GM12878 (cell line): ENCODE results near the gene CHMP2B. TPM values are rescaled to one million over a fixed set of nuclear protein-coding genes. Genes with fewer than 3 reads are reported as not detected.

Source experiments
- ATAC-seq: fragments of 200-7000 bp; cut with Tn5 transposase; 3 replicates; pipeline ENCODE4 v1.9.1; 2020; ENCODE audit warnings: mild to moderate bottlenecking, moderate library complexity
- BruUV-seq: library from RNA; stranded (reverse); fragments of 400-500 nt; replicated peaks from 2 replicates; lab custom pipeline; 2021; lab: Mats Ljungman, UMichigan
- CTCF ChIA-PET: fragments of 300-600 bp; sonication (Branson Sonifier 250); formaldehyde crosslinking; extraction: SDS; loops from one replicate; lab custom pipeline; 2021; ENCODE audit warnings: inconsistent platforms; lab: Yijun Ruan, JAX
- POLR2A ChIA-PET: fragments of 350-600 bp; formaldehyde crosslinking; extraction: SDS; loops from one replicate; lab custom pipeline; 2021; ENCODE audit warnings: inconsistent platforms; lab: Charles Lee
- RAD21 ChIA-PET: fragments of 300-600 bp; sonication (Branson Sonifier 250); formaldehyde crosslinking; loops from one replicate; lab custom pipeline; 2023; ENCODE audit warnings: antibody characterized with exemption; ENCODE audit not compliant: unreplicated experiment; lab: Charles Lee
- SMC1A ChIA-PET: fragments of 300-600 bp; sonication (Branson Sonifier 250); formaldehyde crosslinking; loops from one replicate; lab custom pipeline; 2023; ENCODE audit not compliant: unreplicated experiment, uncharacterized antibody; lab: Charles Lee
- DNase-seq: peaks from one replicate; pipeline ENCODE4 v3.0.0-alpha.2; 2011; ENCODE audit warnings: low read depth, low spot score
- FAIRE-seq: peaks from 3 replicates; lab custom pipeline; 2011; peaks lifted over from hg19 to GRCh38; lab: Jason Lieb, UNC
- H2AFZ ChIP-seq: 2 replicates; pipeline ENCODE4 v1.6.0; 2011; ENCODE audit warnings: low read depth, low read length, control low read depth; ENCODE audit not compliant: control insufficient read depth
- H3K27ac ChIP-seq: 2 replicates; pipeline ENCODE4 v1.5.1; 2011; ENCODE audit warnings: control low read depth; ENCODE audit not compliant: control insufficient read depth, insufficient read depth
- H3K27me3 ChIP-seq, 2 experiments: replicated peaks in 1 of 2; 2 replicates each; pipeline versions ENCODE4 v1.6.0 to v1.6.1; 2011; ENCODE audit warnings: low read length in 1 of 2; ENCODE audit not compliant: control insufficient read depth in 2 of 2, insufficient read depth in 2 of 2
- H3K36me3 ChIP-seq, 2 experiments: 2 replicates each; pipeline ENCODE4 v1.5.1; 2011; ENCODE audit warnings: low read length in 1 of 2; ENCODE audit not compliant: control insufficient read depth in 2 of 2, insufficient read depth in 2 of 2
- H3K4me1 ChIP-seq: 2 replicates; pipeline ENCODE4 v1.6.1; 2011; ENCODE audit warnings: mild to moderate bottlenecking, low read length, moderate library complexity, mixed read lengths; ENCODE audit not compliant: control insufficient read depth, insufficient read depth
- H3K4me2 ChIP-seq: 2 replicates; pipeline ENCODE4 v1.6.0; 2011; ENCODE audit warnings: control low read depth; ENCODE audit not compliant: control insufficient read depth, insufficient read depth
- H3K4me3 ChIP-seq: fragments of 200-600 bp; sonication (generic); 2 replicates; pipeline ENCODE4 v1.5.1; 2016
- H3K79me2 ChIP-seq: 2 replicates; pipeline ENCODE4 v1.6.0; 2011; ENCODE audit warnings: low read length; ENCODE audit not compliant: control insufficient read depth, insufficient read depth
- H3K9ac ChIP-seq: 2 replicates; pipeline ENCODE4 v1.8.0; 2011; ENCODE audit warnings: low read length, control low read depth, mixed read lengths; ENCODE audit not compliant: control insufficient read depth, insufficient read depth
- H3K9me3 ChIP-seq: replicated peaks from 3 replicates; pipeline ENCODE4 v1.5.1; 2011; ENCODE audit warnings: mild to moderate bottlenecking, low read length; ENCODE audit not compliant: control insufficient read depth, insufficient read depth
- H4K20me1 ChIP-seq: 2 replicates; pipeline ENCODE4 v1.6.0; 2011; ENCODE audit not compliant: control insufficient read depth, insufficient read depth
- ETV6 ChIP-seq, 2 experiments: fragments of 450-650 bp in 1 of 2; IDR thresholded peaks in 1 of 2; conservative IDR thresholded peaks in 1 of 2; 2 replicates each; pipeline ENCODE4 v1.6.1; 2014; ENCODE audit warnings: antibody characterized with exemption in 1 of 2, borderline replicate concordance in 1 of 2, low read depth in 1 of 2, mild to moderate bottlenecking in 1 of 2, moderate library complexity in 1 of 2
- FOS ChIP-seq: IDR thresholded peaks from 3 replicates; pipeline ENCODE4 v1.6.1; 2011; ENCODE audit warnings: borderline replicate concordance; ENCODE audit not compliant: insufficient read length; ENCODE audit errors: extremely low read depth
- MEF2B ChIP-seq: fragments of 450-650 bp; IDR thresholded peaks from 2 replicates; pipeline ENCODE4 v1.6.1; 2018; ENCODE audit warnings: mild to moderate bottlenecking, moderate library complexity; ENCODE audit not compliant: partially characterized antibody, poor library complexity, severe bottlenecking
- TARDBP ChIP-seq: IDR thresholded peaks from 2 replicates; pipeline ENCODE4 v1.6.1; 2016; ENCODE audit warnings: borderline replicate concordance
- WGBS: methylation state at CpG from one replicate; pipeline ENCODE4 v1.1.6; 2016; ENCODE audit warnings: low lambda C conversion rate; ENCODE audit not compliant: insufficient replicate concordance, insufficient coverage; ENCODE audit errors: missing lambda C conversion rate; 5-methylcytosine and 5-hydroxymethylcytosine counted together
- in situ Hi-C: fragments of 300-500 bp; cut with MboI; formaldehyde crosslinking; loops from 9 replicates; pipeline ENCODE4 v1.14.3; 2018; ENCODE audit warnings: mixed read lengths
- intact Hi-C: fragments of 100-400 bp; cut with micrococcal nuclease; formaldehyde crosslinking; loops from one replicate; pipeline ENCODE4 v1.14.2; 2022; ENCODE audit not compliant: unreplicated experiment
- polyA plus RNA-seq, 11 experiments: library from polyadenylated mRNA; depleted of rRNA in 4 of 11; unstranded in 6 of 11; stranded (reverse) in 5 of 11; fragments of >200 nt; fragmentation: Nextera tagmentation in 4 of 11; fragmentation: Illumina TruSeq in 1 of 11; extraction: Ambion mirVana in 4 of 11; extraction: Trizol in 1 of 11; gene quantifications; 1 replicate in 1 of 11; 2 replicates in 10 of 11; pipeline versions ENCODE4 v1.2.1 to v1.2.3, GENCODE V29; 2011 to 2016; ENCODE audit warnings: inconsistent platforms in 2 of 11, missing spikeins in 2 of 11, low read depth in 1 of 11
- total RNA-seq, 4 experiments: library from RNA; depleted of rRNA in 3 of 4; stranded (reverse); fragments of >200 nt in 3 of 4; fragmentation: Illumina TruSeq in 1 of 4; extraction: Trizol in 1 of 4; gene quantifications; 2 replicates each; pipeline versions ENCODE4 v1.2.1 to v1.2.3, GENCODE V29; 2013 to 2021
- TF ChIP-seq, protein P1 (sequence below): fragments of 450-650 bp; IDR thresholded peaks from 2 replicates; pipeline ENCODE4 v1.6.1; 2016; ENCODE audit warnings: mild to moderate bottlenecking, moderate library complexity, borderline replicate concordance

The CHMP2B gene
- total and polyA plus RNA-seq, 10 of the 15 experiments (the other 5 are each of a cell fraction or from before 2014, with no cell fraction given): 14.9 to 54.8 (median 24.6) TPM

- H2AFZ ChIP-seq: no peak overlapping the region
- no peaks in the 10 kb centered on the region for H3K9me3 ChIP-seq
- H3K36me3 ChIP-seq: no peaks in the 10 kb centered on the region
- in situ Hi-C loops: no loop called here
- ATAC-seq (no peak), FAIRE-seq (no peak), DNase-seq (no peak)
- no TSS peak for BruUV-seq
- 74% methylated on average over 8 of the region's 8 CpGs for WGBS
- no peaks in the 10 kb centered on the region for H3K27me3 ChIP-seq
- SMC1A ChIA-PET: interaction anchor here (1.6 kb wide), 1 partner anchor 10 kb away, joined by 4 read pairs; no protein-coding TSS in a partner anchor
- H4K20me1 ChIP-seq: no peaks in the 10 kb centered on the region
- no peak overlapping the region for H3K9ac ChIP-seq
- H3K4me2 ChIP-seq: no peak overlapping the region
- H3K4me1 ChIP-seq: no peaks in the 10 kb centered on the region
- POLR2A ChIA-PET: no interaction called here
- intact Hi-C loops: no loop called here
- CTCF ChIA-PET: interaction anchor here (2.2 to 3.0 kb wide), 2 partner anchors 10 to 29 kb away, joined by 10 to 17 read pairs; no protein-coding TSS in a partner anchor
- TF ChIP-seq ETV6 (conservative IDR thresholded peaks at IDR 0.05 in 1 of 2, IDR thresholded peaks at IDR 0.05 in 1 of 2; ENCODE audit: borderline replicate concordance in 1 of 2, low read depth in 1 of 2) (no peak), MEF2B (no peak), FOS (no peak), TARDBP (no peak)
- TF ChIP-seq, protein P1, sequence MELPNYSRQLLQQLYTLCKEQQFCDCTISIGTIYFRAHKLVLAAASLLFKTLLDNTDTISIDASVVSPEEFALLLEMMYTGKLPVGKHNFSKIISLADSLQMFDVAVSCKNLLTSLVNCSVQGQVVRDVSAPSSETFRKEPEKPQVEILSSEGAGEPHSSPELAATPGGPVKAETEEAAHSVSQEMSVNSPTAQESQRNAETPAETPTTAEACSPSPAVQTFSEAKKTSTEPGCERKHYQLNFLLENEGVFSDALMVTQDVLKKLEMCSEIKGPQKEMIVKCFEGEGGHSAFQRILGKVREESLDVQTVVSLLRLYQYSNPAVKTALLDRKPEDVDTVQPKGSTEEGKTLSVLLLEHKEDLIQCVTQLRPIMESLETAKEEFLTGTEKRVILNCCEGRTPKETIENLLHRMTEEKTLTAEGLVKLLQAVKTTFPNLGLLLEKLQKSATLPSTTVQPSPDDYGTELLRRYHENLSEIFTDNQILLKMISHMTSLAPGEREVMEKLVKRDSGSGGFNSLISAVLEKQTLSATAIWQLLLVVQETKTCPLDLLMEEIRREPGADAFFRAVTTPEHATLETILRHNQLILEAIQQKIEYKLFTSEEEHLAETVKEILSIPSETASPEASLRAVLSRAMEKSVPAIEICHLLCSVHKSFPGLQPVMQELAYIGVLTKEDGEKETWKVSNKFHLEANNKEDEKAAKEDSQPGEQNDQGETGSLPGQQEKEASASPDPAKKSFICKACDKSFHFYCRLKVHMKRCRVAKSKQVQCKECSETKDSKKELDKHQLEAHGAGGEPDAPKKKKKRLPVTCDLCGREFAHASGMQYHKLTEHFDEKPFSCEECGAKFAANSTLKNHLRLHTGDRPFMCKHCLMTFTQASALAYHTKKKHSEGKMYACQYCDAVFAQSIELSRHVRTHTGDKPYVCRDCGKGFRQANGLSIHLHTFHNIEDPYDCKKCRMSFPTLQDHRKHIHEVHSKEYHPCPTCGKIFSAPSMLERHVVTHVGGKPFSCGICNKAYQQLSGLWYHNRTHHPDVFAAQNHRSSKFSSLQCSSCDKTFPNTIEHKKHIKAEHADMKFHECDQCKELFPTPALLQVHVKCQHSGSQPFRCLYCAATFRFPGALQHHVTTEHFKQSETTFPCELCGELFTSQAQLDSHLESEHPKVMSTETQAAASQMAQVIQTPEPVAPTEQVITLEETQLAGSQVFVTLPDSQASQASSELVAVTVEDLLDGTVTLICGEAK: no peak
- no peak overlapping the region for H3K27ac ChIP-seq
- RAD21 ChIA-PET: no interaction called here
- no peak overlapping the region for H3K4me3 ChIP-seq
- H3K79me2 ChIP-seq: no peaks in the 10 kb centered on the region
Observed at GRCh38 chr3:87288446-87288845, 61.3 kb downstream of the CHMP2B start.
